PC-9 (cell line): ENCODE measurements around the gene TFIP11. TPM values are rescaled to one million over a fixed set of nuclear protein-coding genes. Genes with fewer than 3 reads are reported as not detected.

ENCODE experiments used
- BruUV-seq: library from RNA; stranded (reverse); fragments of 400-500 nt; replicated peaks from 2 replicates; lab custom pipeline; 2021; lab: Mats Ljungman, UMichigan
- CTCF ChIA-PET: fragments of 300-600 bp; sonication (Branson Sonifier 250); formaldehyde crosslinking; loops from one replicate; lab custom pipeline; 2022; ENCODE audit warnings: antibody characterized with exemption; lab: Charles Lee
- POLR2A ChIA-PET: fragments of 300-600 bp; sonication (Branson Sonifier 250); formaldehyde crosslinking; loops from one replicate; lab custom pipeline; 2022; ENCODE audit warnings: antibody characterized with exemption; ENCODE audit not compliant: unreplicated experiment; lab: Charles Lee
- DNase-seq, 2 experiments: peaks; one replicate each; pipeline versions ENCODE4 v3.0.0 to v3.0.0-alpha.2; 2015 to 2022; ENCODE audit warnings: mixed read lengths in 1 of 2
- H2AFZ ChIP-seq: fragments of 200-600 bp; sonication (generic); 2 replicates; pipeline ENCODE4 v1.8.1; 2017; ENCODE audit warnings: antibody characterized with exemption
- H3F3A ChIP-seq: fragments of 200-600 bp; sonication (generic); 2 replicates; pipeline ENCODE4 v1.8.1; 2017; ENCODE audit warnings: antibody characterized with exemption, mild to moderate bottlenecking, low read depth; ENCODE audit not compliant: insufficient read depth
- H3K27ac ChIP-seq: fragments of 200-600 bp; sonication (generic); 2 replicates; pipeline ENCODE4 v1.6.1; 2016; ENCODE audit warnings: mixed run types
- H3K27me3 ChIP-seq: fragments of 200-600 bp; sonication (generic); 2 replicates; pipeline ENCODE4 v1.6.1; 2016; ENCODE audit warnings: low read depth, mixed run types; ENCODE audit not compliant: insufficient read depth
- H3K36me3 ChIP-seq: fragments of 200-600 bp; sonication (generic); 2 replicates; pipeline ENCODE4 v1.6.1; 2016; ENCODE audit warnings: low read depth, mixed run types
- H3K4me1 ChIP-seq: fragments of 200-600 bp; sonication (generic); replicated peaks from 2 replicates; pipeline ENCODE4 v1.6.1; 2016; ENCODE audit warnings: mixed run types; ENCODE audit not compliant: insufficient read depth
- H3K4me2 ChIP-seq: fragments of 200-600 bp; sonication (generic); 2 replicates; pipeline ENCODE4 v1.6.1; 2017; ENCODE audit warnings: mixed run types
- H3K4me3 ChIP-seq: fragments of 200-600 bp; sonication (generic); 2 replicates; pipeline ENCODE4 v1.6.1; 2016; ENCODE audit warnings: mixed run types
- H3K79me2 ChIP-seq: fragments of 200-600 bp; sonication (generic); 2 replicates; pipeline ENCODE4 v1.6.1; 2017; ENCODE audit warnings: low read depth, mixed run types
- H3K9me2 ChIP-seq: fragments of 200-600 bp; sonication (generic); 2 replicates; pipeline ENCODE4 v1.8.1; 2017; ENCODE audit warnings: mild to moderate bottlenecking; ENCODE audit not compliant: insufficient read depth
- H3K9me3 ChIP-seq: fragments of 200-600 bp; sonication (generic); 2 replicates; pipeline ENCODE4 v1.8.1; 2016; ENCODE audit warnings: low read depth; ENCODE audit not compliant: insufficient read depth
- H4K20me1 ChIP-seq: fragments of 200-600 bp; sonication (generic); 2 replicates; pipeline ENCODE4 v1.8.1; 2017; ENCODE audit not compliant: insufficient read depth
- CTCF ChIP-seq: fragments of 200-600 bp; sonication (generic); conservative IDR thresholded peaks from 2 replicates; pipeline ENCODE4 v1.6.1; 2017; ENCODE audit warnings: mixed run types, antibody characterized with exemption, mild to moderate bottlenecking, moderate library complexity
- EZH2 ChIP-seq: fragments of 200-600 bp; sonication (generic); IDR thresholded peaks from 2 replicates; pipeline ENCODE4 v1.8.0; 2017; ENCODE audit warnings: antibody characterized with exemption, low read depth
- intact Hi-C: fragments of 100-400 bp; cut with micrococcal nuclease; formaldehyde crosslinking; loops from one replicate; pipeline ENCODE4 v1.10.0; 2022; ENCODE audit not compliant: unreplicated experiment
- total RNA-seq: library from RNA; stranded (reverse); gene quantifications from 2 replicates; pipeline ENCODE4 v1.2.3, GENCODE V29; 2021

Gene TFIP11
- total RNA-seq, 1 experiment from 2014 or later: 17.3 TPM

DNA sequence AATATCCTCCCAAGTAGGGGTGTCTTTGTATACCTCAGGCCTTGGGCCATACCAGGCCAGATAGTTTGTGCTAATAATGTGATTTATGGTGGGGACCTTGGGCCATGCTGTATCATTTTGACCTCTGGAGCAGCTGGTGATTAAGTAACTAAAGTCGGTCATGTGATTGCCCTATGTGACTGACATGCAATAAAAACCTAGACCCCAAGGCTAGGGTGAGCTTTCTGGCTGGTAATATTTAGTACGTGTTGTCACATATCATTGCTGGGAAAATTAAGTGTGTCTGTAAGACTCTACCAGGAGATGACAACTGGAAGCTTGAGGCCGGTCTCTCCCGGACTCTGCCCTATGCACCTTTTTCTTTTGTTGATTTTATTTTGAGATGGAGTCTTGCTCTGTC is 12.6 kb upstream of the TFIP11 start:
- intact Hi-C loops: no loop called here
- CTCF ChIA-PET: no interaction called here
- Histone ChIP-seq H3K9me3 (no peaks in the 10 kb centered on the region), H3K4me3 (no peak overlapping the region), H3K27me3 (no peaks in the 10 kb centered on the region), H3F3A (no peaks in the 10 kb centered on the region), H4K20me1 (no peaks in the 10 kb centered on the region), H3K36me3 (no peaks in the 10 kb centered on the region), H3K4me2 (no peak overlapping the region), H3K79me2 (no peaks in the 10 kb centered on the region), H3K4me1 (no peaks in the 10 kb centered on the region), H3K9me2 (no peaks in the 10 kb centered on the region), H3K27ac (no peak overlapping the region), H2AFZ (no peak overlapping the region)
- TF ChIP-seq CTCF (no peak), EZH2 (no peak)
- BruUV-seq: no TSS peak
- POLR2A ChIA-PET: no interaction called here
- no peak for DNase-seq

DNA sequence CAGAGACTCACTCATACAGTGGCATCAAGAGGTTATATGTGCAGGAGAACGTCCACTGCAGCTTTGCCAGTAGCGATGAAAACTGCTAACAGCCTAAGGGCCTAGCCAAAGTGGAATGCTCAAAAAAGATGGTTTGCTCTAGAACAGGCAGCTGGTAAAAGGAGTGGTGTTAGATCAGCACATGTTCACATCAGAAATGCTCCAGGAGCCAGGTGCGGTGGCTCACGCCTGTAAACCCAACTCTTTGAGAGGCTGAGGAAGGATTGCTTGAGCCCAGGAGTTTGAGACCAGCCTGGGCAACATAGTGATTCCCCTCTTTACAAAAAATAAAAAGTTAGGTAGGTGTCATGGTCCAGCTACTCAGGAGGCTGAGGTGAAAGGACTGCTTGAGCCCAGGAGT is 10.3 kb upstream of the TFIP11 start:
- H3F3A ChIP-seq: no peaks in the 10 kb centered on the region
- no peak for TF ChIP-seq EZH2
- no peak for TF ChIP-seq CTCF
- H3K27me3 ChIP-seq: no peaks in the 10 kb centered on the region
- no peak overlapping the region for H3K27ac ChIP-seq
- intact Hi-C loops: no loop called here
- no peak overlapping the region for H3K4me2 ChIP-seq
- H3K9me3 ChIP-seq: no peaks in the 10 kb centered on the region
- H3K79me2 ChIP-seq: no peaks in the 10 kb centered on the region
- H3K4me1 ChIP-seq: peaks cover 7% of the 10 kb centered on the region; the same call in 1 of the 2 replicates
- CTCF ChIA-PET: no interaction called here
- BruUV-seq: no TSS peak
- DNase-seq: no peak
- no peak overlapping the region for H3K4me3 ChIP-seq
- H2AFZ ChIP-seq: no peak overlapping the region
- no peaks in the 10 kb centered on the region for H3K36me3 ChIP-seq
- H3K9me2 ChIP-seq: no peaks in the 10 kb centered on the region
- H4K20me1 ChIP-seq: no peaks in the 10 kb centered on the region
- POLR2A ChIA-PET: no interaction called here

DNA sequence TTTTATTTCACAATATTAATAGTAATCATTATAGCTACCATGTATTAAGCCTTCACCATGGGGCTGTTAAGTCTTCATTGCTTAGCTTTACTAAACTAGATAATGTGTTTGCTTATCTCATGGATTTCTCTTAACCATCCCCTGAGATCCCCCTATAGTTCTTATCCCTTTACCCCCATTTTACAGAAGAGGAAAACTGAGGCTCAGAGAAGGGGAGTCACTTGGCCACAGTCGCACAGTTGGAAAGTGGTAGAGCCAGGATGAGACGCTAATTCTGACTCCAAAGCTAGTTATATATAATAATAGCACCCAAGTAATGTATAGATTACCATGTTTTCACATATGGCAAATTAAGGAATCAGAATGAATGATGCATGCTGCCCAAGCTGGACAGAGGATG is 9.7 kb upstream of the TFIP11 start:
- no TSS peak for BruUV-seq
- Histone ChIP-seq H3K4me2 (no peak overlapping the region), H2AFZ (no peak overlapping the region), H3K36me3 (no peaks in the 10 kb centered on the region), H4K20me1 (no peaks in the 10 kb centered on the region), H3K9me2 (no peaks in the 10 kb centered on the region), H3F3A (no peaks in the 10 kb centered on the region), H3K9me3 (no peaks in the 10 kb centered on the region), H3K27ac (no peak overlapping the region), H3K27me3 (no peaks in the 10 kb centered on the region), H3K4me3 (no peak overlapping the region), H3K79me2 (no peaks in the 10 kb centered on the region), H3K4me1 (peaks cover 7% of the 10 kb centered on the region; the same call in 1 of the 2 replicates)
- TF ChIP-seq EZH2 (no peak), CTCF (no peak)
- CTCF ChIA-PET: no interaction called here
- intact Hi-C loops: no loop called here
- POLR2A ChIA-PET: no interaction called here
- no peak for DNase-seq
